Erythroblast (primary cell): ENCODE results near the gene C11orf98.

Source experiments
- GATA1 ChIP-seq: IDR thresholded peaks from 2 replicates; pipeline ENCODE4 v1.6.1; 2011; ENCODE audit warnings: low read depth, mild to moderate bottlenecking, control low read depth, low read length, moderate library complexity
- POLR2A ChIP-seq: IDR thresholded peaks from 2 replicates; pipeline ENCODE4 v1.6.1; 2011; ENCODE audit warnings: mild to moderate bottlenecking, low read length

GRCh38 chr11:62694455-62695167 lies 29.6 kb upstream of the C11orf98 start:
- TF ChIP-seq POLR2A (no peak), GATA1 (no peak)
